Neural progenitor cell (in vitro differentiated cells): Measurements from ENCODE around the gene TMEM175. TPM values are rescaled to one million over a fixed set of nuclear protein-coding genes. Genes with fewer than 3 reads are reported as not detected.

Source experiments
- DNase-seq: peaks from one replicate; pipeline ENCODE4 v3.0.0-alpha.2; 2016; ENCODE audit warnings: low spot score
- H2AFZ ChIP-seq: fragments of 200-600 bp; sonication (generic); replicated peaks from 2 replicates; pipeline ENCODE4 v1.6.1; 2016; ENCODE audit warnings: antibody characterized with exemption
- H3F3A ChIP-seq: fragments of 200-600 bp; sonication (generic); 2 replicates; pipeline ENCODE4 v1.6.1; 2016; ENCODE audit warnings: antibody characterized with exemption, low read depth
- H3K27ac ChIP-seq: fragments of 200-600 bp; sonication (generic); 2 replicates; pipeline ENCODE4 v1.5.1; 2016; ENCODE audit warnings: mild to moderate bottlenecking
- H3K27me3 ChIP-seq: fragments of 200-600 bp; sonication (generic); 2 replicates; pipeline ENCODE4 v1.6.1; 2016; ENCODE audit warnings: mild to moderate bottlenecking, moderate library complexity
- H3K36me3 ChIP-seq: fragments of 200-600 bp; sonication (generic); 2 replicates; pipeline ENCODE4 v1.5.1; 2016
- H3K4me1 ChIP-seq: fragments of 200-600 bp; sonication (generic); 2 replicates; pipeline ENCODE4 v1.6.1; 2016; ENCODE audit warnings: mixed run types
- H3K4me2 ChIP-seq: fragments of 200-600 bp; sonication (generic); 2 replicates; pipeline ENCODE4 v1.6.1; 2016
- H3K4me3 ChIP-seq: fragments of 200-600 bp; sonication (generic); 2 replicates; pipeline ENCODE4 v1.5.1; 2016
- H3K79me2 ChIP-seq: fragments of 200-600 bp; sonication (generic); 2 replicates; pipeline ENCODE4 v1.6.1; 2016; ENCODE audit warnings: low read depth
- H3K9ac ChIP-seq: fragments of 200-600 bp; sonication (generic); 2 replicates; pipeline ENCODE4 v1.6.1; 2016
- H3K9me3 ChIP-seq: fragments of 200-600 bp; sonication (generic); 2 replicates; pipeline ENCODE4 v1.5.1; 2016; ENCODE audit warnings: low read depth
- H4K20me1 ChIP-seq: fragments of 200-600 bp; sonication (generic); 2 replicates; pipeline ENCODE4 v1.6.1; 2016; ENCODE audit warnings: low read depth
- H3K27ac Mint-ChIP-seq: 3 replicates; pipeline ENCODE4 v1.8.0; 2021; ENCODE audit warnings: mixed read lengths
- H3K27me3 Mint-ChIP-seq: 2 replicates; pipeline ENCODE4 v1.8.0; 2022; ENCODE audit warnings: low read depth, mild to moderate bottlenecking, inconsistent platforms, moderate library complexity, mixed read lengths; ENCODE audit not compliant: insufficient read depth
- H3K36me3 Mint-ChIP-seq: 3 replicates; pipeline ENCODE4 v1.8.0; 2021; ENCODE audit warnings: mixed read lengths
- H3K4me1 Mint-ChIP-seq: 3 replicates; pipeline ENCODE4 v1.8.0; 2021; ENCODE audit warnings: mixed read lengths
- H3K4me3 Mint-ChIP-seq: 3 replicates; pipeline ENCODE4 v1.8.0; 2021; ENCODE audit warnings: mild to moderate bottlenecking, moderate library complexity, mixed read lengths
- H3K9me3 Mint-ChIP-seq: 3 replicates; pipeline ENCODE4 v1.8.0; 2020; ENCODE audit warnings: mixed read lengths
- CTCF ChIP-seq: fragments of 200-600 bp; sonication (generic); IDR thresholded peaks from 2 replicates; pipeline ENCODE4 v1.5.1; 2017; ENCODE audit warnings: antibody characterized with exemption, mild to moderate bottlenecking
- EZH2 ChIP-seq: fragments of 200-600 bp; sonication (generic); IDR thresholded peaks from 2 replicates; pipeline ENCODE4 v1.6.1; 2017; ENCODE audit warnings: antibody characterized with exemption, mild to moderate bottlenecking, moderate library complexity
- EZH2phosphoT487 ChIP-seq: fragments of 200-600 bp; sonication (generic); IDR thresholded peaks from 2 replicates; pipeline ENCODE4 v1.6.1; 2017; ENCODE audit warnings: antibody characterized with exemption
- total RNA-seq: library from RNA; depleted of rRNA; stranded (reverse); fragments of >200 nt; gene quantifications from 2 replicates; pipeline ENCODE4 v1.2.3, GENCODE V29; 2015; ENCODE audit warnings: low replicate concordance

TMEM175 gene
- total RNA-seq, 1 donor from 2014 or later = 4.4 TPM

- Mint-ChIP-seq H3K4me3 (no peak overlapping the region), H3K9me3 (no peaks in the 10 kb centered on the region), H3K4me1 (peaks cover 5% of the 10 kb centered on the region), H3K36me3 (no peaks in the 10 kb centered on the region), H3K27ac (no peak overlapping the region), H3K27me3 (peaks cover 14% of the 10 kb centered on the region)
- Histone ChIP-seq H3K4me2 (no peak overlapping the region), H3F3A (no peaks in the 10 kb centered on the region), H3K27ac (no peak overlapping the region), H2AFZ (no peak overlapping the region), H3K79me2 (no peaks in the 10 kb centered on the region), H3K36me3 (no peaks in the 10 kb centered on the region), H3K4me3 (no peak overlapping the region), H3K4me1 (peaks cover under 1% of the 10 kb centered on the region), H3K9ac (no peak overlapping the region), H4K20me1 (peaks cover 10% of the 10 kb centered on the region), H3K9me3 (no peaks in the 10 kb centered on the region), H3K27me3 (peaks cover 26% of the 10 kb centered on the region)
- TF ChIP-seq EZH2phosphoT487 (no peak), CTCF (no peak)
- no peak for DNase-seq
Observed at GRCh38 chr4:992297-993110, 60.2 kb downstream of the TMEM175 start.

GRCh38 chr4:993111-994029 is 61.1 kb downstream of the TMEM175 start, which contains the start of gene SLC26A1:
TSS of gene SLC26A1 (minus strand) at chr4:993404. CDS start at chr4:991703, 1,701 bp downstream.
- Histone ChIP-seq H3K9me3 (no peaks in the 10 kb centered on the region), H3K4me3 (no peak within 1 kb of the TSS), H3K27ac (no peak within 1 kb of the TSS), H3K36me3 (no peaks in the 10 kb centered on the region), H3K4me1 (peaks cover 4% of the 10 kb centered on the region), H2AFZ (no peak within 1 kb of the TSS), H3K79me2 (no peaks in the 10 kb centered on the region), H3K4me2 (no peak within 1 kb of the TSS), H3K9ac (no peak within 1 kb of the TSS), H3K27me3 (peaks cover 35% of the 10 kb centered on the region), H4K20me1 (peaks cover 13% of the 10 kb centered on the region), H3F3A (no peaks in the 10 kb centered on the region)
- Mint-ChIP-seq H3K27ac (no peak within 1 kb of the TSS), H3K27me3 (peaks cover 21% of the 10 kb centered on the region), H3K9me3 (no peaks in the 10 kb centered on the region), H3K4me1 (peaks cover 6% of the 10 kb centered on the region), H3K4me3 (no peak within 1 kb of the TSS), H3K36me3 (no peaks in the 10 kb centered on the region)
- TF ChIP-seq CTCF = no peak
- no peak for TF ChIP-seq EZH2phosphoT487
- no peak for TF ChIP-seq EZH2
- DNase-seq = no peak

- DNase-seq = no peak
- peaks cover 56% of the 10 kb centered on the region for H3K27me3 ChIP-seq
- no peak overlapping the region for H3K27ac ChIP-seq
- peaks cover 20% of the 10 kb centered on the region for H4K20me1 ChIP-seq
- H3F3A ChIP-seq = no peaks in the 10 kb centered on the region
- H3K9me3 ChIP-seq = no peaks in the 10 kb centered on the region
- peaks cover 31% of the 10 kb centered on the region for H3K27me3 Mint-ChIP-seq
- H3K36me3 Mint-ChIP-seq = peaks cover 2% of the 10 kb centered on the region
- H3K4me3 ChIP-seq = no peak overlapping the region
- TF ChIP-seq EZH2 (no peak), EZH2phosphoT487 (no peak), CTCF (no peak)
- H3K9me3 Mint-ChIP-seq = peaks cover 4% of the 10 kb centered on the region
- peaks cover 4% of the 10 kb centered on the region for H3K4me1 ChIP-seq
- H3K27ac Mint-ChIP-seq = no peak overlapping the region
- no peak overlapping the region for H3K9ac ChIP-seq
- H3K4me1 Mint-ChIP-seq = peaks cover 11% of the 10 kb centered on the region
- no peak overlapping the region for H3K4me2 ChIP-seq
- H3K36me3 ChIP-seq = no peaks in the 10 kb centered on the region
- no peak overlapping the region for H3K4me3 Mint-ChIP-seq
- H3K79me2 ChIP-seq = no peaks in the 10 kb centered on the region
- no peak overlapping the region for H2AFZ ChIP-seq
Observed at GRCh38 chr4:995311-996026, 63.2 kb downstream of the TMEM175 start.
